CD4-positive, alpha-beta T cell treated with Interferon gamma for 1 hour (primary cell): ENCODE measurements around the gene RNF121.
A peak's percentile ranks its signal among the peaks of the same experiment; 100 is the strongest.

ENCODE experiments used
- DNase-seq: peaks from one replicate; pipeline ENCODE4 v3.0.0-alpha.2; 2020

RNF121 gene

GRCh38 chr11:71935338-71935925 lies 6.6 kb downstream of the RNF121 start:
- no peak for DNase-seq

GRCh38 chr11:71936825-71937224 lies 8.0 kb downstream of the RNF121 start:
- no peak for DNase-seq

GRCh38 chr11:71937826-71938225 lies 9.0 kb downstream of the RNF121 start:
- DNase-seq, result no peak

GRCh38 chr11:71940561-71941219 lies 11.8 kb downstream of the RNF121 start:
- no peak for DNase-seq

DNA sequence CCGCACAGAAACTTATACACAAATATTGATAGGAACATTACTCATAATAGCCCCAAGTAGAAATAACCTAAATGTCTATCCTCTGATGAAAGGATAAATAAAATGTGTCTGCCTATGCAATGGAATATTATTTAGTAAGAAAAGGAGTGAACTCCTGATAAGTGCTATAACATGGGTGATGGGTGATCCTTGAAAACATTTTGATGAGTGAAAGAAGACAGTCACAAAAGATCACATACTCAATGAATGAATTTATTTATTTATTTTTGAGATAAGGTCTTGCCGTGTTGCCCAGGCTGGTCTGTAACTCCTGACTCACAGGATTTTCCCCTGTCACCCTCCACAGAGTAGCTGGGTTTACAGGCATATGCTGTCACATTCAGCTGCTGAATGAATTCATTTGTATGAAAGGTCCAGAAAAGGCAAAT lies 17.3 kb downstream of the RNF121 start:
- DNase-seq, result no peak

- DNase-seq, result no peak
These were observed 18.7 kb downstream of the RNF121 start for GRCh38 chr11:71947498-71947897.

- DNase-seq, result no peak
These were observed 19.6 kb downstream of the RNF121 start for GRCh38 chr11:71948314-71949027.

DNA sequence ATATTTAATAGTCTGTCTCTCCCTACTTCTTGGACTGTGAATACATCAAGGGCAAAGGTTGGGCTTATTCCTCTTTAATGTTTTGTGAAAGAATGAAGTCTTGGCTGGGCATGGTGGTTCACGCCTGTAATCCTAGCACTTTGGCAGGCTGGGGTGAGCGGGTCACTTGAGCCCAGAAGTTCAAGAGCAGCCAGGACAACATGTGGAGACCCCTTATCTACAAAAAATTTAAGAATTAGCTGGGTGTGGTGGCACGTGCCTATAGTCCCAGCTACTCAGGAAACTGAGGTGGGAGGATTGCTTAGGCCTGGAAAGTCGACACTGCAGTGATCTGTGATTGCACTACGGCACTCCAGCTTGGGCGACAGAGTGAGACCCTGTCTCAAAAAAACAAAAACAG lies 20.2 kb downstream of the RNF121 start:
- DNase-seq, result no peak

DNA sequence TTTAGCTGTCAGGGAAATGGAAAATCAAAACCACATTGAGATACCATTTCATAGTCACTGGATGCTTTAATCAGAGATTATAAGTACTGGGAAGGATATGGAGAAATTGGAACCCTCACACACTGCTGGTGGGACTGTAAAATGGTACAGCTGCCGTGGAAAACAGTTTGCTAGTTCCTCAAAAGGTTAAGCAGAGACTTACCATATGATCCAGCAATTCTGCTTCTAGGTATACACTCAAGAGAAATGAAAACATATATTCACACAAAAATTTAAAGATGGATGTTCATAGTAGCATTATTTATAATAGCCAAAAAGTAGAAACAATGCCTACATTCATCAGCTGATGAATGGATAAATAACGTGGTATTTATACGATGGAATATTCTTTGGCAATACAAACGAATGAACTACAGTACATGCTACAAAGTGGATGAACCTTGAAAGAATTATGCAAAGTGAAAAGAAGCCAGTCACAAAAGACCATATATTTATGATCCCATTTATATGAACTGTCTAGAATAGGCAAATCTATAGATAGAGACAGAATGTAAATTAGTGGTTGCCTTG lies 23.0 kb downstream of the RNF121 start:
- no peak for DNase-seq

- DNase-seq, result no peak
These were observed 27.1 kb downstream of the RNF121 start for GRCh38 chr11:71955898-71956456.

- DNase-seq, result no peak
These were observed 33.7 kb downstream of the RNF121 start for GRCh38 chr11:71962428-71963038.

DNA sequence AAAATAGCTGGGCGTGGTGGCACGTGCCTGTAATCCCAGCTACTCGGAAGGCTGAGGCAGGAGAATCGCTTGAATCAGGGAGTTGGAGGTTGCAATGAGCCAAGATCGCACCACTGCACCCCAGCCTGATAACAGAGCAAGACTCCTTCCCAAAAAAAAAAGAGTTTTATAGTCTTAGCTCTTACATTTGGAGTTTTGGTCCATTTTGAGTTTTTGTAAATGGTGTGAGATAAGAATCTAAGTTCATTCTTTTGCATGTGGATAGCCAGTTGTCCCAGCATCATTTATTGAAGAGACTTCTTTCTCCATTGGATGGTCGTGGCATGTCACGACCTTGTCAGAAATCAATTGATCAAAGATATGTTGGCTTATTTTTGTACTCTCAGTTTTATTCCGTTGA lies 34.6 kb downstream of the RNF121 start:
- DNase-seq, result no peak

DNA sequence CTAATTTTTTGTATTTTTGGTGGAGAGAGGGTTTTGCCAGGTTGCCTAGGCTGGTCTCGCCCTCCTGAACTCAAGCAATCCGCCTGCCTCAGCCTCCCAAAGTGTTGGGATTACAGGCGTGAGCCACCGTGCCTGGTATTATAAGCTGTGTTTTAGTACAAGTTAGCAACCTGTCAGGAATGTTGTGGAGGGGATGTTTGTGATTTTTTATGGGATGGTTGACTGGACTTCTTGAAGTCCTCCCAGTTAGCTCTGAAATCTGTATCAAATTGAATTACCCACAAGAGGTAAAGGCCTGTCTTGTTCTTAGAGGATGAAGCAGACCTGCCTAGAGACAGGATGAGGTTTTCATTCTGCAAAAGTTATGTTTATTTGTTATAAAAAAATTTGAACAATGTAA lies 35.8 kb downstream of the RNF121 start:
- no peak for DNase-seq

DNA sequence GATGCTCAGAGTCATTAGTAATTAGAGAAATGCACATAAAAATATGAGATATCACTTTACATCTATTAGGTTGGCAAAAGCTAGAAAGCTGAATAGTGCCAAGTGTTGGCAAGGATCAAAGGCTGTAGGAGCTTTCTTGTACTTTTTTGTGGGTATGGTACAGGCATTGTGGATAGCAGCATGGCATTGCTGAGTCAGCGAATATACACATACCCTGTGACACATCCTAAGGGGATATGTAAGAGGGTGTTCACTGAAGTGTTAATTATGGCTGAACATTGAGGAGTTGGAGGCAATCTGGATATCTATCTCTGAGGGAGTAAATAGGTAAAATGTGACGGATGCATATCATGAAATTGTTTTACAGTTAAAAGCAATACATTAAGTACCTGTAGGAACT lies 42.8 kb downstream of the RNF121 start:
- DNase-seq, result no peak

GRCh38 chr11:71976551-71976950 lies 47.7 kb downstream of the RNF121 start:
- no peak for DNase-seq

DNA sequence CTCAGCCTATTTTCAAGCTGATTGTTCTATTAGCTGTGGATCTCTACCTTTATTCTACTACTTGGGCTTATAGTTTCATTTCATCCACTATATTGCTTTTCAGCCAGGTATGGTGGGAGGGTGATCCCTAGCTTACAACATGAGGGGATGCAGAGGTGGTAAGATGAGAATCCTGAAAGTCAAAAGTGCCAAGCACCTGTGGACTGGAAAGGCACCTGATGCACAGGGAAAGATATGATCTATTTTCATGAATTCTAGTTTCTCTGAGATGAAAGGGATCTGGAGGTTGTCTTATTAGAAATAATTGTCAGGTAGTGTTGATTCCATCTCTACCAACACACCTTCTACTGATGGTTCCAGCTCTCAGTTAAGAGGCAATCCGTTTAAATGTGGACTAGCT lies 48.2 kb downstream of the RNF121 start:
- no peak for DNase-seq

DNA sequence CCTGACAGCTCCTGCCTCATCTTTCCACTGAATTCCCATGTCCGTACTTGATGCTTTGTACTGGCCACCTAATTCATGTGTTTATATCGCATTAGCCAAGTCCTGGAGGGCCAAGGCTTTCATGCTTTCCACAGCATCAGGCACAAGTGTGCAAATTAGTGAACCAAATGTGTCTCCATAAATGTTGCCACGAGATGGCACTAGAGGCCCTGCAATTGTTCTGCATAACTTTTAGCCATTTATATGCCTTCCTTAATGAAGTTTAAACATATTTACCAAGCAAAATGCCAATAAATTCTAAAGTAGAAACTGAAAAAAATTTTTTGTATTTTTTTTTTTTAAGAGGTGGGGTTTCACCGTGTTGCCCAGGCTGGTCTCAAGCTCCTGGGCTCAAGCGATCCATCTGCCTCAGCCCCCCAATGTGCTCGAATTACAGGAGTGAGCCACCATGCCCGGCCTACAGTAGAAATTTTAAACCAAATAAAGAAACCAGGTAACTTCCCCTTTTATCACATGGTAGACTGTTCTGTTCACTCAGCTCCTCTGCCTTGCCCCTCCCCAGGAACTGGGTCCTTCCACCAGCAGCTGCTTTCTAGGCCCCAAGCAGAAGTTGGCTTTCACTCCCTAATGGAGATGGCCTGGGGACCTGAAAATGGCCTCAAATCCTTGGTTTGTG lies 49.0 kb downstream of the RNF121 start:
- peak; percentile 49 for DNase-seq

GRCh38 chr11:71979094-71979493 lies 50.2 kb downstream of the RNF121 start:
- no peak for DNase-seq

GRCh38 chr11:71979602-71980001 lies 50.8 kb downstream of the RNF121 start:
- no peak for DNase-seq

DNA sequence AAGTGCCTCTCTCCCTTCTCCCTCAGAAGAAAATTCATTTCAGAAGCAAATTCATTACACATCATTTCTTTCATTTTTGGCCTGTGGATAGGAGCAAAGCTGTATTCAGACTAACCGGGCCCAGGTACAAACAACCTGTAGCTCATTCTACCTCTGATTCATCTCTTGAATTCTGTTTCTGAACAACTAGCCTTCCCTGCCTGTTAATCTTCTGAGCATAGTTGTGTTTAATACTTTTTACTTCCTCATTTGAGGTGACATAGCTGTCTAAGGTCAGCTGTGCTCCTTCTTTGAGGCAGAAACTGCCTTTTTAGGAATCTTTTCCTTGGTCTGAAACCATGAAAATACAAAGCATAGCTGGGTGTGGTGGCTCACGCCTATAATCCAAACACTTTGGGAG lies 57.3 kb downstream of the RNF121 start:
- DNase-seq, result no peak

- DNase-seq, result no peak
These were observed 58.7 kb downstream of the RNF121 start for GRCh38 chr11:71987521-71987920.

DNA sequence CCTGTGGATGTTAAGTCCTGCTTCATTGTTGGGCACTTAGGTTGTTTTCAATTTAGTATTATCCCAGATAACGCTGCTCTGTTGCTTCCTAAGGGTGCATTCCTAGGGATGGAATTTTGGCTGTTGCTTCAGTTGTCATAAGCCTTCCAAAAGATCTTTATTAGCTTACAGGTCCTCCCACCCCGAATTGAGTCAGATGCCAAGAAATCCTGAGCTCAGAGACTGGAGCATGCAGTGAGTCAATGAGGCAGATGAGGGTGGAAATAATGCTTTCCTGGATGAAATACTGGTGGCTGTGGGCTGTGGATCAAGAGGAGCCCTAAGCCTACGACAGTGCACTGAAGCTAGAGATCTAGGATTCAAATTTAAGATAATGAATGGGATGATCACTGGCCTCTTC lies 59.2 kb downstream of the RNF121 start:
- DNase-seq, result no peak

DNA sequence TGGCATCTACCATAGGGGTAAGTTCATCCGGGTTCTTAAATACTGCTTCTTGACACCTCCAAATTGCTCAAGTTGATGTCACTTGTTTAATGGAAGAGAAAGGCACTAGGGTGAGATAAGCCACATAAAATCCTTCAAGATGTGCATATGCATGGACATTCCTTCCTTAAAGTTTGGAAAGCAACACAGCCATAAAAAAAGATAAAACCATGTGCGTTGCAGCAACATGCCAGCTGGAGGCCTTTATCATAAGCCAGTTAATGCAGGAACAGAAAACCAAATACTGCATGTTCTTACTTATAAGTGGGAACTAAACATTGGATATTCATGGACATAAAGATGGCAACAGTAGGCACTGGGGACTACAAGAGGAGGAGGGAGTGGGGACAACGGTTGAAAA lies 61.9 kb downstream of the RNF121 start:
- DNase-seq, result no peak
